ENCODE results near the gene CDH23.

- TF ChIP-seq GATA2 (IDR thresholded peaks at IDR 0.05; ENCODE audit: low read depth, low read length), result no peak
- TF ChIP-seq GATA3 (IDR thresholded peaks at IDR 0.05; ENCODE audit: low read depth, low read length), result no peak
Measured at GRCh38 chr10:71688256-71688655, 291.5 kb downstream of the CDH23 start.

Data from SH-SY5Y (cell line).